ENCODE results near the gene SVOP. TPM values are rescaled to one million over a fixed set of nuclear protein-coding genes. Genes with fewer than 3 reads are reported as not detected.

SVOP gene
- total RNA-seq, 1 donor from 2014 or later: not detected

GRCh38 chr12:108918960-108919642 lies 101.8 kb downstream of the SVOP start:
- DNase-seq: no peak
- Histone ChIP-seq H3K9me3 (no peaks in the 10 kb centered on the region), H3K27ac (no peak overlapping the region), H3K36me3 (no peaks in the 10 kb centered on the region), H3K27me3 (no peaks in the 10 kb centered on the region), H3K4me1 (peaks cover 1% of the 10 kb centered on the region), H3K4me3 (no peak overlapping the region)
- intact Hi-C loops (cut with DNase I): no loop called here
- no peak for ATAC-seq
- TF ChIP-seq CTCF (IDR thresholded peaks at IDR 0.05): no peak

GRCh38 chr12:108918206-108918605 lies 102.7 kb downstream of the SVOP start:
- DNase-seq (no peak), ATAC-seq (no peak)
- Histone ChIP-seq H3K27ac (no peak overlapping the region), H3K27me3 (no peaks in the 10 kb centered on the region), H3K9me3 (no peaks in the 10 kb centered on the region), H3K4me1 (peaks cover 7% of the 10 kb centered on the region), H3K4me3 (no peak overlapping the region), H3K36me3 (no peaks in the 10 kb centered on the region)
- intact Hi-C loops (cut with DNase I): no loop called here
- TF ChIP-seq CTCF (IDR thresholded peaks at IDR 0.05): no peak

GRCh38 chr12:108916336-108916735 lies 104.5 kb downstream of the SVOP start:
- H3K27ac ChIP-seq: no peak overlapping the region
- peaks cover 7% of the 10 kb centered on the region for H3K4me1 ChIP-seq
- H3K36me3 ChIP-seq: no peaks in the 10 kb centered on the region
- no peak overlapping the region for H3K4me3 ChIP-seq
- no peak for ATAC-seq
- H3K9me3 ChIP-seq: no peaks in the 10 kb centered on the region
- no peaks in the 10 kb centered on the region for H3K27me3 ChIP-seq
- no peak for DNase-seq
- intact Hi-C loops (cut with DNase I): no loop called here
- TF ChIP-seq CTCF (IDR thresholded peaks at IDR 0.05): no peak

- DNase-seq (no peak), ATAC-seq (no peak)
- no peak overlapping the region for H3K4me3 ChIP-seq
- H3K27ac ChIP-seq: no peak overlapping the region
- H3K9me3 ChIP-seq: no peaks in the 10 kb centered on the region
- no peaks in the 10 kb centered on the region for H3K27me3 ChIP-seq
- intact Hi-C loops (cut with DNase I): no loop called here
- peaks cover 7% of the 10 kb centered on the region for H3K4me1 ChIP-seq
- no peak for TF ChIP-seq CTCF (IDR thresholded peaks at IDR 0.05)
- no peaks in the 10 kb centered on the region for H3K36me3 ChIP-seq
Measured at GRCh38 chr12:108915632-108916133, 105.2 kb downstream of the SVOP start.

GRCh38 chr12:108914121-108914531 lies 106.7 kb downstream of the SVOP start:
- intact Hi-C loops (cut with DNase I): no loop called here
- ATAC-seq (peak; percentile 43), DNase-seq (no peak)
- no peak for TF ChIP-seq CTCF (IDR thresholded peaks at IDR 0.05)
- Histone ChIP-seq H3K4me1 (peaks cover 7% of the 10 kb centered on the region), H3K27ac (no peak overlapping the region), H3K4me3 (no peak overlapping the region), H3K27me3 (no peaks in the 10 kb centered on the region), H3K9me3 (no peaks in the 10 kb centered on the region), H3K36me3 (no peaks in the 10 kb centered on the region)

Data from upper lobe of right lung (tissue), 1 donor.